ENCODE results near the gene SPAG6. TPM values are rescaled to one million over a fixed set of nuclear protein-coding genes. Genes with fewer than 3 reads are reported as not detected.

The SPAG6 gene
- total and polyA plus RNA-seq, 2 of the 8 experiments (the other 6 are each of a cell fraction or from before 2014, with no cell fraction given) = 0.14 TPM; not detected in 1

DNA sequence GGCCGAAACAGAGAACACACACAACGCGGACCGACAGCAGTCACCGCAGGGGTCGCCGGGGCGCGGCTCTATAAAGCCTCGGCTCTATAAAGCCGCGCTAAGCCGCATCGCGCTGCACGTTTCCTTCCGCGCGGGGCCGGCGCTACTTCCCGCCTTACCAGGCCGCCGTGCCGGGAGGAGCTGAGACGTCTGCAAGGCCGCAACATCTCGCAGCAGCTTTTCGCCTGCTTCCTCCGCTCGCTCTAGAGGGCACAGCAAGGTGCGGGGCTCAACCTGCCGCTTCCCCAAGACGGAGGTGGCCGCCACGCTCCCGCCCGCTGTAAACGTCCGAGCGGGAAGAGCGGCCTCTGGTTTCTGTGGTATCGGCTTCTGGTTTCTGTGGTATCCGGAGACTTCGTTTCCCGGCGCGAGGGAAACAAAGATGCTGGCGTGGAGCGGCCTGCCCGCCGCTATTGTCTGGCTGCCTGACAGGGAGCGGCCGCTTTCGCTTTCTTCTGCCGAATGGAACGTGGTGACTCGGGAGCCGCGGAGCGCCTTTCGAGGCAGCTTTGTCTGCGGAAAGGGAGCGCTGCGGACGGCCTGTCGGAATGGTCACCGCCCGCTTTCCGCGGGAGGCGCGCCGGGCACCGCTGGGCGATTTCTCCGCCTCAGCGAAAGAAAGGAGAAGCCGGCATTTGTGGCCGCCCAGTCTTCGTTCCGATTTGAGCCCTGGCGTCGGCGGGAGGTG, 91.8 kb downstream of the SPAG6 start (continued):
- TF ChIP-seq RAD21 (IDR thresholded peaks at IDR 0.05 in 1 of 2, conservative IDR thresholded peaks at IDR 0.05 in 1 of 2; ENCODE audit: low read depth in 2 of 2, low read length in 2 of 2) = peak in 1 of 2 experiments; percentile 21; a peak in 1 of 4 replicates
- peak in 1 of 2 experiments; percentile 73; a peak in 2 of 4 replicates for TF ChIP-seq SIN3A (conservative IDR thresholded peaks at IDR 0.05 in 1 of 2, IDR thresholded peaks at IDR 0.05 in 1 of 2; ENCODE audit: low read depth in 1 of 2, low read length in 2 of 2)
- TF ChIP-seq TAF7 (optimal IDR thresholded peaks at IDR 0.05; ENCODE audit: borderline replicate concordance, low read depth, low read length) = peak; percentile 79

All from H1 (cell line).